ENCODE data around the gene MAB21L4.
"Not testable (repeated sequence)": the region's sequence is repeated elsewhere in the genome, so short reads cannot be mapped to it uniquely, and the experiment has no call there.

MAB21L4 gene

DNA sequence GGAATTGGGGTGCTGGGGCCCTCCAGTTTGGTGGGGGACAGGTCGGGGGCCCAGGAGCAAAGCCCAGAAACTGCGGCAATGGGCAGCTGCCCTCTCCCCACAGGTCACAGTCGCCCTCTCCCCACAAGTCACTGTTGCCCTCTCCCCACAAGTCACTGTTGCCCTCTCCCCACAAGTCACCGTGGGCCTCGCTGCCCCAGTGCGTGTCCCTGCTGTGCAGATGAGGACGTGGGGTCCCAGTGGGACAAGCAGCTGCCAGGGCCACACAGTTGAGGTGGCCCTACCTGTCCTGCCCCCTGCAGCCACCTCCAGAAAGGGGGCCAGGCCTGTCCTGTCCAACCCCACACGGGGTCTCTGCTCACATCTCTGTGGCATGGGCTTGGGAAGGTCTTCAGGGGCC lies 40.3 kb downstream of the MAB21L4 start:
- no peak for DNase-seq

DNA sequence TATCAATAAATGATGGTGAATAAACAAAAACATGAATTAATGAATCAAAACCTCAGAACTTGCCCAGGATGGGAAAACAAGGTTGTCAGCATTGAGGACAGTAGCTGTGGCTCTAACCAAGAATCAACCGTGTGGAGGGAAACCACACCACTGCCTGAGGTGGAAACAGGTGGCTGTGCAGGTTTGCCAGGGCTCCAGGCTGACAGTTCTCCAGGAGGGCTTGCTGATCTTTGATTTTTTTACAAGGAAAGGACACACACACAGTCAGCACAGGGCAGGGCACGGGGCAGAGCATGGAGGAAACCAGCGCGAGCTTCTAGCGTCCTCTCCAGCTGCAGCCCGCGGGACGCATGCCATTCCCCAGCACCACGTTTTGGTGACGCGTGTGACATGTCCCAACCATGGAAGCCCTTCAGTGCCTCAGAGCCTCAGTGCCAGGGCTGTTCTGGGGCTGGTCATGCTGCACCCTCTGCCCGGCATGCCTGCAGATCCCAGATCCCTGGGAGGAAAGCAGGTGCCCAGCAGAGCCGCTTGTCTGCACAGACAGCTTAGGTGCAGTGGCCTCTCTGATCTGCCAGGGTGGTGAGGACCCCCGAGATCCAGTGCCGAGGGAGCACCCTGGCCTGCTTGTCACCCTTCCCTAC lies 43.2 kb downstream of the MAB21L4 start:
- no peak for DNase-seq

GRCh38 chr2:240851078-240851991 lies 44.6 kb downstream of the MAB21L4 start:
- DNase-seq, result peak; percentile 89

DNA sequence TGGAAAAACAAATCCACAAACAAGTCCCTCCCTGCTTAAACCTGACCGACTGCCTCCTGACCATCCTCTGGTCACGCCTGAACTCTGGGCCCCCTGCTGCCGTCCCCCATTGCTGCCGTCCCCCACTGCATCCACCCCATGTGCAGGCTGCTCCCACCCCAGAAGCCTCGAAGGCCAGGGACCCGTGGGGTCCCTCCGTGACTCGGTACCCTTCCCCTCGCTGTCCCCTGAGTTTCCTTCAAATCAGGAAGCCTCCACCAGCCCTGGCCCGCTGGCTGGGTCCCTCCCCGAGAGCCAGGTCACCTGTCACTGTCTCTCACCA lies 45.2 kb downstream of the MAB21L4 start:
- no peak for DNase-seq

DNA sequence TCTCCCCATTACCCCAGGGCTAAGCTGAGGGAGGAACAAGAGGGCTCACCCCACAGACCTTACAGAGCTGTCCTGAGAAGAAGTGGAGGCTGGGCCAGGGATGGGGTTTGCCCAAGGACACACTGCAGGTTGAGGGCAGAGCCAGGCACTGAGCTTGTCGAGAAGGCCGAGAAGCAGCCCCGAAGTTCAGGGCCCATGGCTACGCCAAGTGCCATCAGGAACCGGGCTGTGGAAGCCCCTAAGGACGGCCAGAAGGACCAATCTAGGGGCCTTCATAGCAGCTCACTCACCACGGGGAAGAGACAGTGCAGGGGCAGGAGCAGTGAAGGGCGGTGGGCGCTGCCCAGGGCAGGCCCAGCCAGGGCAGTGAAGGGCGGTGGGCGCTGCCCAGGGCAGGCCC lies 45.9 kb downstream of the MAB21L4 start:
- DNase-seq, result no peak

- no peak for DNase-seq
Measured at GRCh38 chr2:240848900-240849680, 46.9 kb downstream of the MAB21L4 start.

DNA sequence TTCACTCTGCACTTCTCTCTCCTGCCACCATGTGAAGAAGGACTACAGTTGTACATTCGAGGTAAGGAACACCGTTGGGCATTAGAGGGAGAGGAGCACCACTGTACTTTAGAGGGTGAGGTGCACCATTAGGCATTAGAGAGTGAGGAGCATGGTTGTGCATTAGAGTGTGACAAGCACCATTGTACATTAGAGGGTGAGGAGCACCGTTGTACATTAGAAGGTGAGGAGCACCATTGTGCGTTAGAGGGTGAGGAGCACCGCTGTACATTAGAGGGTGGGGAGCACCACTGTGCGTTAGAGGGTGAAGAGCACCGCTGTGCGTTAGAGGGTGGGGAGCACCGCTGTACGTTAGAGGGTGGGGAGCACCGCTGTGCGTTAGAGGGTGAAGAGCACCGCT lies 48.1 kb downstream of the MAB21L4 start:
- no peak for DNase-seq

- DNase-seq, result no peak
Measured at GRCh38 chr2:240846873-240847595, 48.9 kb downstream of the MAB21L4 start.

DNA sequence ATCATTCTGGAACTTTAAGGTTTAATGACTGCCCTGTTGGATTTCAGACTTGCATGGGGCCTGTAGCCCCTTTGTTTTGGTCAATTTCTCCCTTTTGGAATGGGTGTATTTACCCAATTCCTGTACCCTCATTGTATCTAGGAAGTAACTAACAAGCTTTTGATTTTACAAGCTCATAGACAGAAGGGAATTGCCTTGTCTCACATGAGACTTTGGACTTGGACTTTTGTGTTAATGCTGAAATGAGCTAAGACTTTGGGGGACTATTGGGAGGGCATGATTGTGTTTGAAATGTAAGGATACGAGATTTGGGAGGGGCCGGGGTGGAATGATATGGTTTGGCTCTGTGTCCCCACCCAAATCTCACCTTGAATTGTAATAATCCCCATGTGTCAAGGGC lies 49.6 kb downstream of the MAB21L4 start:
- DNase-seq, result not testable (repeated sequence)

GRCh38 chr2:240840435-240841060 lies 55.4 kb downstream of the MAB21L4 start:
- no peak for DNase-seq

DNA sequence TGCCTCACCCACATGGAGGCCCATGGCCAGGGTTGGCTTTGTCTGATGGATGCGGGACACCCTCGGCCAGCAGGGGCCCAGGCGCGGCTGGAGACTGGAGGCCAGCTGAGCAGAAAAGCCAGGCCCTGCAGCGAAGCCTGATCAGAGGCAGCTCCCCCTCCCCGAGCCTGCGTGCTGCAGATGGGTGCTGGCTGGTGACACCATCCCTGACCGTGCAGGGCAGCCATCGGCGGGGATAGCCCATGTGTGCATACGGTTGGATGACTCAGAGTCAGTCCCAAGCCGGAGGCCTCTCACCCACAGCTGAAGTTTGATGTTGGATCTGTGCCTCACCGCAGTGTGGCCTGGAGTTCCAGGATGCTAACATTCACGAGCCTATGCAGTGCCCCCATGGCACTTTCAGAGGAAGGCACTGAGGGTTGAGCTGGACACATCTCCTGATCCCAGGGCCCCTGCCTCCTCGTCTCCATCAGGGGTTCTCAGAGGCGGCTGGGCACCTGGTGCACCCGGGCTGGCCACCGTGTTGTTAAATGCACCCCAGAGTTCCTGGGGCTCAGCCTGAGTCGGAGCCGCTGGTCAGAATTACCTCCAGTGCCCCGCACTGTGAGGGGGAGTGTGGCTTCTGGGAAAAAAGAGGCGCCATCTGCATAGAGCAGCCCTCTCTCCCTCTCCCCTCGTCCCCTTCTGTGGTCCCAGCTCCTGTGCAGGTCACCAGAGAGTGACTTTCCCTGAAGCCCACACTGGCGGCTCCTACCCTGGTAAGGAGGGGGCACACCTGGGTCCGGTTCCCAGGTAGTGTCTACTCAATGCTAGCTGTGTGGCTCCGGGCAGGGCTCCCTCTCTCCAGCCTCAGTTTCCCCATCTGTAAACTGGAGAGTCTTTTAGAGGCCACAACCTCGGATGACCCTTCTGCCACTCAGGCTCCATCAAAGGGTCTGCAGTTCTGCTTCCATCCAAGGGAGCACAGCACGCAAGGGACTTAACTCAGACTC lies 56.5 kb downstream of the MAB21L4 start:
- no peak for DNase-seq

DNA sequence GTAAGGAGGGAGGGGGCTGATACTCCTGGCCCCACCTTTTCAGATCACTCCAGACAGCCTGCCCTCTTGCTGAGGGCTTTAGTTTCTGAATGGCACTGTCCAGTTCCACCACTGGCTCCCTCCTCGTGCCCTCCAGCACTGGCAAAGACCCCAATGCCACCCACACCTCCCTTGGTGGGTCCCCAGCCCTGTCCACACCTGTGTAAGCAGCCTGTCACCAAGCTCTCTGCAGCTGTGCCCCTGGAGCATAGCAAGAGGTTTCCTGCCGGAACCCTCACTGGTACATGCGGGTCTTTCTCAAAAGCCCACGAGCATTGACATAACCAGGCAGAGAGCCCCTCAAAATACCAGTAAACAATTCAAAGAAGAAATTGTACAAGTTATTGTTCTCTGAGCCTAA lies 58.3 kb downstream of the MAB21L4 start:
- no peak for DNase-seq

- no peak for DNase-seq
Measured at GRCh38 chr2:240836781-240837467, 59.0 kb downstream of the MAB21L4 start.

Measured in activated CD4-positive, alpha-beta T cell treated with anti-CD3 and anti-CD28 coated beads for 48 hours (primary cell).